Measurements from ENCODE around the gene ENO3. TPM values are rescaled to one million over a fixed set of nuclear protein-coding genes. Genes with fewer than 3 reads are reported as not detected.

Gene ENO3
- total RNA-seq, 4 donors from 2014 or later: 1.0 to 7.9 (median 4.9) TPM

GRCh38 chr17:4986403-4986802 is 35.5 kb downstream of the ENO3 start:
- no peak for DNase-seq (ENCODE audit: low spot score in 2 of 2)
- intact Hi-C loops (cut with DNase I; ENCODE audit: low total_unique reads): loop anchor here (10.0 kb wide), 1 partner anchor 68 kb away; no protein-coding TSS in a partner anchor

GRCh38 chr17:4986951-4987766 is 36.2 kb downstream of the ENO3 start, which contains the start of gene CAMTA2:
TSS of gene CAMTA2 (minus strand) at chr17:4987675. CDS start at chr17:4986222, 1,453 bp downstream.
- WGBS, 2 donors: 1 to 2% methylated on average over 54 to 70 of the region's 78 CpGs
- peak within 1 kb of the TSS; percentile 77 for H3K4me3 ChIP-seq (ENCODE audit: low read depth, poor library complexity, severe bottlenecking)
- TF ChIP-seq POLR2A (IDR thresholded peaks at IDR 0.05) (peak in 1 of 2 donors; percentile 12), CTCF (IDR thresholded peaks at IDR 0.05) (no peak)
- peak; percentile 88 to 98 for DNase-seq (ENCODE audit: low spot score in 2 of 2)
- intact Hi-C loops (cut with DNase I; ENCODE audit: low total_unique reads): loop anchor here (10.0 kb wide), 1 partner anchor 68 kb away; no protein-coding TSS in a partner anchor

More at GRCh38 chr17:4986403-4986802, 35.5 kb downstream of the ENO3 start:
- peak overlapping the region; percentile 77 for H3K4me3 ChIP-seq (ENCODE audit: low read depth, poor library complexity, severe bottlenecking)
- TF ChIP-seq POLR2A (IDR thresholded peaks at IDR 0.05) (no peak), CTCF (IDR thresholded peaks at IDR 0.05) (no peak)
- WGBS, 2 donors: 17 to 18% methylated on average over 5 of the region's 5 CpGs

- DNase-seq (ENCODE audit: low spot score in 2 of 2): no peak
- TF ChIP-seq POLR2A (IDR thresholded peaks at IDR 0.05) (no peak), CTCF (IDR thresholded peaks at IDR 0.05) (no peak)
- WGBS, 2 donors: 2% methylated on average over 27 to 30 of the region's 30 CpGs
- H3K4me3 ChIP-seq (ENCODE audit: low read depth, poor library complexity, severe bottlenecking): peak overlapping the region; percentile 77
- intact Hi-C loops (cut with DNase I; ENCODE audit: low total_unique reads): loop anchor here (10.0 kb wide), 1 partner anchor 67 kb away; no protein-coding TSS in a partner anchor
Measured at GRCh38 chr17:4987767-4988567, 37.0 kb downstream of the ENO3 start.

- intact Hi-C loops (cut with DNase I; ENCODE audit: low total_unique reads): no loop called here
- WGBS, 2 donors: 83 to 85% methylated on average over 6 of the region's 6 CpGs
- DNase-seq (ENCODE audit: low spot score in 2 of 2): no peak
- no peak for TF ChIP-seq CTCF (IDR thresholded peaks at IDR 0.05)
- TF ChIP-seq POLR2A (IDR thresholded peaks at IDR 0.05): no peak
- H3K4me3 ChIP-seq (ENCODE audit: low read depth, poor library complexity, severe bottlenecking): no peak overlapping the region
Measured at GRCh38 chr17:4994081-4994595, 43.2 kb downstream of the ENO3 start.

GRCh38 chr17:4997302-4998026 is 46.5 kb downstream of the ENO3 start, which contains the start of the genes INCA1 and KIF1C:
TSS of gene INCA1 (minus strand) at chr17:4997522. CDS start at chr17:4994437, 3,085 bp downstream.
TSS of gene KIF1C (plus strand) at chr17:4997950. CDS start at chr17:5000247, 2,297 bp downstream.
- DNase-seq (ENCODE audit: low spot score in 2 of 2): peak; percentile 87 to 98
- WGBS, 2 donors: 0 to 1% methylated on average over 33 to 48 of the region's 93 CpGs
- peak within 1 kb of the TSS; percentile 87 for H3K4me3 ChIP-seq (ENCODE audit: low read depth, poor library complexity, severe bottlenecking)
- intact Hi-C loops (cut with DNase I; ENCODE audit: low total_unique reads): loop anchor here (5.0 kb wide), 1 partner anchor 90 kb away; no protein-coding TSS in a partner anchor
- TF ChIP-seq POLR2A (IDR thresholded peaks at IDR 0.05) (no peak), CTCF (IDR thresholded peaks at IDR 0.05) (no peak)
